22Rv1 (cell line): ENCODE results near the gene SRSF6.

Experiments used
- ZFX ChIP-seq: fragments of 450-650 bp; IDR thresholded peaks from 2 replicates; pipeline ENCODE4 v1.6.1; 2017; ENCODE audit warnings: antibody characterized with exemption, borderline replicate concordance
- TF ChIP-seq, protein P1 (sequence below): fragments of 450-650 bp; IDR thresholded peaks from 2 replicates; pipeline ENCODE4 v1.5.1; 2017; ENCODE audit warnings: mild to moderate bottlenecking

DNA sequence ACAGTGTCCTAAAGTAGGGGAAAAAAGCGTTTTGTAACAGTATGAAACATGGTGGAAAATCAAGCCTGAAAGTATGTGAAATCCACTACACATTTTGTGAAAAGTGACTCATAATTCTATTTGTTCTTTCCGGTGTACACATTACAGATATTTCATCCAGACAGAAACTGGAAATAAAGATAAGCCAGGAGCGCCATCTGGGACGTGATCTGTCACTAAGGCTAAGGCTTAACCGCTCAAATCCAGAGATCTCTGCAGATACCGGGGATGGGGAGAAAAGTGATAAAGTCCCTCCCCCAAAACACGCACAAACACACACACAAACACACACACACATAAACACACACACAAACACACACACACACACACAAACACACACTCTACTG, 26.6 kb upstream of the SRSF6 start:
- TF ChIP-seq, protein P1, sequence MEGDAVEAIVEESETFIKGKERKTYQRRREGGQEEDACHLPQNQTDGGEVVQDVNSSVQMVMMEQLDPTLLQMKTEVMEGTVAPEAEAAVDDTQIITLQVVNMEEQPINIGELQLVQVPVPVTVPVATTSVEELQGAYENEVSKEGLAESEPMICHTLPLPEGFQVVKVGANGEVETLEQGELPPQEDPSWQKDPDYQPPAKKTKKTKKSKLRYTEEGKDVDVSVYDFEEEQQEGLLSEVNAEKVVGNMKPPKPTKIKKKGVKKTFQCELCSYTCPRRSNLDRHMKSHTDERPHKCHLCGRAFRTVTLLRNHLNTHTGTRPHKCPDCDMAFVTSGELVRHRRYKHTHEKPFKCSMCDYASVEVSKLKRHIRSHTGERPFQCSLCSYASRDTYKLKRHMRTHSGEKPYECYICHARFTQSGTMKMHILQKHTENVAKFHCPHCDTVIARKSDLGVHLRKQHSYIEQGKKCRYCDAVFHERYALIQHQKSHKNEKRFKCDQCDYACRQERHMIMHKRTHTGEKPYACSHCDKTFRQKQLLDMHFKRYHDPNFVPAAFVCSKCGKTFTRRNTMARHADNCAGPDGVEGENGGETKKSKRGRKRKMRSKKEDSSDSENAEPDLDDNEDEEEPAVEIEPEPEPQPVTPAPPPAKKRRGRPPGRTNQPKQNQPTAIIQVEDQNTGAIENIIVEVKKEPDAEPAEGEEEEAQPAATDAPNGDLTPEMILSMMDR = no peak
- no peak for TF ChIP-seq ZFX
